GM04503 (cell line): Measurements from ENCODE around the gene DSCAML1.

Experiments used
- DNase-seq: peaks from one replicate; pipeline ENCODE4 v3.0.0-alpha.2; 2012; ENCODE audit warnings: low read depth

Gene DSCAML1

DNA sequence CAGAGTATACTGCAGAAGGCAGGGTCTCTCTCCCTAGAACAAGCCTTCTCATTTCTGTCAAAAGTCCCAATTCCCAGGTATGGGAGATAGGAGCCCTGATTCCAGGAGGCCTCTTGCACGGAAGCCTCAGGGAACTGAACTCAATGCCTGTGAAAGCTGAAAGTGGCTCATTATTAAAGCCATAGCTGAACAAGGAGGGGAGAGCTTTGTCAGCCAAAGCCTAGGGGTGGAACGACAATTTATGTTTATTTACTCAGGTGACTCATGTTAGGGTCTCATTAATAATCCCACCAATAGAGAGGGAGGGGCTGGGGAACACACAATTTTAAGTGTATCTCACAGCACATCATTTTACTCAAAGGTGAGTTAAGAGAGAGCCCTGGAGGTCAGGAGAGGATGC lies 44.9 kb downstream of the DSCAML1 start:
- DNase-seq: no peak

DNA sequence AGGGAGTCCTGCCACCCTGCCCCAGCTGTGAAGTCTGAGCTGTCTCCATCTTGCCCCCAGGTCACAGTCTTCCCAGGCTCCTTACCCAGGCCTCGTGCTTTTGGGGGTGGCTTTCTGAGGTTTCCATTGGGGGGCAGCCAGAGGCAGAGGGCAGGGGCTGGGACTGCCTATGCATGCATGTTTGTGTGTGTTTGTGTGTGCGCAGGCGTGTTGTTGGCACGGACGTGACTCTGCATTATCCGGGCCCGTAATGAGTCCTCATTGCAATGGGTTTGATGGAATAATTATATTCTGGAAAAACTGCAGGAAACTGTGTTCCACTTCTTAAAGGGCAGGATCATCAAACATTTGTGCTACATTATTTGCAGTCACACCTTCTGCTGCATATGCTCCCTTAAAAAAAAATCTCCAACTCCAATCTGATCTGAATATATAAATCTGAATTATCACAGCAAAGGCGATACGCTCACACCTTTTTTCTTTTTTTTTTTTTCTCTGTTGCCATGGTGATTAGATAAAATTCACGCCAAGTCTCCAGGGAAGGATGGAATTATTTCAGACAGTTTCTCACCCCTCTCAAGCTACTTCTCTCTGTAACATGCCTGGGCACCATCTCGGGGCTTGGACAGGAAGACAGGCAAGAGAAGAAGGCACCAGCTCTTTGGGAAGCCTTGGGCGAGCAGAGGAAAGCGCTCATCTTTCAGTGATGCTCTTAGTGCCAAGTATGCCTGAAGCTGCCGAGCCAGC lies 45.9 kb downstream of the DSCAML1 start:
- DNase-seq: no peak

DNA sequence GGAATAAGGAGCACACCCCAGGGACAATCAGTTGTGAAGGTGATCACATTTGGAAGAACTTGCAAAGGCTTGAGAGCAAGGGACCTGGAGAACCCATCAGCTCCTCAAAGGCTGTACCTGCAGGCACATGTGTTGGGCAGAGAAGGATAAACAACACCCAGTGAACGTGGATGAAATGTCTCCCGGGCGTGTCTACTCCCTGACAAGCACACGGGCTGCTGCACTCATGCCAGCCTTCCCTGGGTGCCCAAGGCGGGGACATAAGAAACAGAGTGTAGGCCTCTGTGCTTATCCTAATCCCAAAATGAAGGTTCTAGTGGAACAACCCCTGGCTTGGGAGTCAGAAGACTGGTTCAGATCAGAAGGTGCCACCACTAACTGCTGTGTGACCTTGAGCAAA lies 46.7 kb downstream of the DSCAML1 start:
- no peak for DNase-seq

DNA sequence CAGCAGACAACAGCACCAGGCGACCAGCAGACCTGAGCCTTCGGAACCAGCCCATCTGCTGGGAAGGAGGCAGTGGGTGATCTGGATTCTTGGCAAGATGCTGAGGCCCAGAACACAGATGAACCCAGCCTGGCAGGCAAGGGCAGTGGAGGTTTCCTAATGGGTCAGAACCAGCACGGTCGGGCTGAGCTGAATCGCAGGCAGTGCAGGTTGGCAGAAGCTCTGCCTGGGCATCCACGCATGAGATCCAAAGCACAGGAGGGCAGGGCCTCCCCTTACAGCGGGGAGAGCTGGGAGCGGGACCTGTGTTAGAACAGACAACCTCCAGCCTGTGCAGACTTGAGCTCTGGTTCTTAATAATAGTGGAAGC lies 47.5 kb downstream of the DSCAML1 start:
- no peak for DNase-seq

DNA sequence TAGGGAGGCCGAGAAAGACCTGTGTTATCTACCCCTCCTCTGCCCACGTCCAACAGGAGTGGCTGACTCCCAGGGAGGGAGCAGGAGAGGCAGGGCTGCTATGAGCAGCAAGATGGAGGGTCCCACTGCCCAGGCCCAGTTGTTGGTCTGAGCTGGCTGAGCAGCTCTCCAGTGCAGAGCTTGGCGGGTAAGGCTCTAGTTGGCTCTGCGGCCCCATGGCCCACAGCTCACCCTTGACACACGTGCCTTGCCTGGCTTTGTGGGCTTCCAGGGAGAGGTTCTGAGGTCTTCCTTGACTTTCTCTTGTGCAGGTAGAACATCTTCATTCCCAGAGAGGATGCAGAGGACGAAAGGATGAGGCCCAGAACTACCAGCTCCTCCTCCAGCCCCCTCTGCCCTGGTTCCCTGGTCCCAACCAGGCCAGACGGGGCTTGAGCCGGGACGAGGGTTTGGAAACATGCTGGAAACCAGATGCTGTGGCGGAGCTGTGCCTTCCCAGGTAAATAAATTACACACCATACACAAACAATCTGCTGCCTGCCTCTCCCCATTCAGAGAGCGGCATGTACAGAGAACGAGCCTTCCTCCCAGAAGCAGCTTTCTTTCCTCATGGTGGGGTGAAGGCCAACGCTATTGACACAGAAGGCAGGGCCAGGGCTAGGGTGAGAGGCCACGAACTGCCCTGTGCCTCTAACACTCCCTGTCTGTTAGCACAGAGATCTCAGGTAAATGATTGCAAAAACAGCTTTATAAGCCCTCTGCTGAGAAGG lies 48.1 kb downstream of the DSCAML1 start:
- no peak for DNase-seq

DNA sequence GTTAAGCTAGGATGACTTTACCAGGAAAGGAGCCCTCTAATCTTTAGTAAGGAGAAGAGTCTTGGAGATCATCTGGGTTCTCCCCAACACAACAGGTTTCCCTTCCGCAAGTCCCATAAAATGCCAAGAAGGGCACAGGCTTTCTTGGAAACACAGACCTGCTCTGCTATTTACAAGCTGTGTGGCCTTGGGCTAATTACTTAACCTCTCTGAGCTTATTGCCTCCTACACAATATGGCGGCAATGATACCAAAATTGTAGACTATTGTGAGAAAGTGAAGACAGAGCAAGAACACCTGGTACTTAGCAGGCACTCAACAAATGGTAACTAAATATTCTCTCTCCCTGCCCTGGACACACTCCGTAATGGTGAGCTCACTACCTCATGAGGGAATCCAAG lies 49.1 kb downstream of the DSCAML1 start:
- no peak for DNase-seq

DNA sequence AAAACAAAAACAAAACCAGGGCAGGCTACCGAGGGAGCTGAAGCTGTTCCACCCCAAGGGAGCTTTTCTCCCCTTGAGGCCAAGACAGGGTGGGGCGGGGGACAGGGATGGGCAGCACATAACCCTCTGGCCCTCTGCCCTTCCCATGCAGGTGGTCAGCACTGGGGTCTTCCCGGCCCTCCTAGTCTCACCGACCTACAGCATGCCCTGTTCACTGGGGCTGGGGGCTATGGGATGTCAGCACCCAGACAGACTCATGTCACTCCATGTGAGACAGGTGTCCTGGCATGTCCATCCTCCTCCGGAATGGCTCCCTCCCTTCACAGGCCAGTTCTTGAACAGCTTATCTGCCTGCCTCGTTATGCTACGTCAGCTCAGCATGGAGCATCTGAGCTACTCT lies 51.7 kb downstream of the DSCAML1 start:
- DNase-seq: no peak

DNA sequence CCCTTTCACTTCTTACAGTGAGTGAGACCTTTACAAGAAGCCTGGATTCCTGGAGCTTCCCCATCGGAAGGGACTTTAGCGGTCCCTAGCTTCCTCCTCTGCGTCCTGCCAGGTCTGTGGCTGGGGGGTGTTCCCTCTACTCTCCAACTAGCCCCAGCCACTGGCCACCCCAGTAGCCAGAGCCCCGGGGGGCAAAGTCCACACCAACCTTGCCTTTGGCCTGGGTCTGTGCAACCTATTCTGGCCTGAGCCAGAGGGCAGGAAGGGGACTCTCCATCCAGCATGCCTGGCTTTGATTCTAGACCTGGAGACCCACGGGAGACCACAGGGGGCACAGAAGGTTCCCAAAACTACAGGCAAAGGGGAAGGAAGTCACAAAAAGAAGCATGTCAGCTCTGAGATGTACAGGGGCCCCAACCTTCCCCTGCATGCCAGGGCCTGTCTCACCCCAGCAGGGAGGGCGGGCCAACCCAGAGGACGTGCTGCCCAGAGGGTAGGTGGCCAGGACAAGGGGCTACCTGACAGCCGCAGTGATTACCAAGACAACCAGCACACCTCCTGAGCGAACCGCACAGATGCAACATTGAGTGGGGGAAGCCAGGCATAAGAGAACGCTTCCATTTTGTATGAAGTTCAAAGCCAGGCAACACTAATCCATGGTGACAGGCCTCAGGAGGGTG lies 52.4 kb downstream of the DSCAML1 start:
- DNase-seq: no peak

DNA sequence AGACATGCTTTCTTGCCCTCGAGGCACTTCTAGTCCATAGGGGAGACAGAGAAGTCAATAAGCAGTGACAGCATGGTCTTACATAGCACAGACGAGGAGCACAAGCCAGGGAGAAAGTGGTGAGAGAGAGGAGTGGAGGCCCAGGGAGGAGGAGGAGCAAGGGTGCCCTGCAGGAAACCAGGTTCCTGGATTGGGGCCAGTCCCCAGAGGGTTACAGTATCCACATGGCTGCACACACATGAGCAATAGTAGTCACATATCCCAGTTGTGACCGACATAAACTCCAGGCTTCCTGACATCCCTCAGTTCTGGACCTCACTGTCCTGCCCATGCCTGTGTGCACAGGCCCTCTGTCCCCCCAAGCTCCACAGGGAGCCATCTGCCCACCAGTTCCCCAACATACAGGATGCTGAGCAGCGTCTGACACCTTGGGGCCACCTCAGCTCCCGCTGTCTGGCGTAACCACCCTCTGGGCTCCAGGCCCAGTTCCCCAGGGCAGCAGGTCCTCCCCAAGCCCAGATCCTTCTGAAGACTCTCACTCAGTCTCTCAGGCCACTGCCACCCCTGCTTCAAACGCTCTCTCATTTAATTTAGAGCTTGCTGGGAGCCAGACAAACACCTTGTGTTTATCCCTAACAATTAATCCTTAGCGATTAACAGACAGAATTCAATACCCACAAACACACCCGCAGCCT lies 53.7 kb downstream of the DSCAML1 start:
- DNase-seq: no peak

DNA sequence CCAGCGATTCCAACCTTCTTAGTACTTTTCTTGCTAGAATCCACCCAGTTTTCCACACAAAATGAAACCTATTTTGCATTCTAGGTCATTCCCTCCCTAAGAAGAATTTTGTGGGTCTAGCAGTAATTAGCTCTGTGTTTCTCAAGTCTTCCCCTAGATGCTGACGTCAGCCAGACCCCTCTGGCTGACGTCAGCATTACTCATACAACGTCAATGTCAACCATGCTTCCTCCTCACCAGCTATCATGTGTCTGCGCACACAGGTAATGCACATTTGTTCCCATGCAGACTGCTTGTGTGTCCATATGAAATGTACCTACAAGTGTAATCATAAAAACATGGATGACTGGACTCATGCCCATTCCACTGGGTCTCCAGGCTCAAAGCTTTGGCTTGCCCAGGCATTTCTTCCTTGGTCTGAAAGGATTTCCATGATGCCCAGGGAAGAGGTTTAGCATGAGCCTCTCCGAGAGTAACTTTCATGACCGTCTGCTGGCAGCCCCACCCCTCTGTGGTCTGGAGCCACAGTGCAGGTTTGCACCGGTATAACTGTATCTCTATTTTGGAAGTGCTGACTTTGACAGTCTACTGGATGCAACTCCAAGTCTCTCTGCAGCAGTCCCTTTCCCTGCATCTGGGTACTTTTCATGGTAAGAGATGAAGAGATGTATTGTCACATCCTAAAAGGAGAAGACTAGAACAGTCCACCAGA lies 58.6 kb downstream of the DSCAML1 start:
- no peak for DNase-seq

DNA sequence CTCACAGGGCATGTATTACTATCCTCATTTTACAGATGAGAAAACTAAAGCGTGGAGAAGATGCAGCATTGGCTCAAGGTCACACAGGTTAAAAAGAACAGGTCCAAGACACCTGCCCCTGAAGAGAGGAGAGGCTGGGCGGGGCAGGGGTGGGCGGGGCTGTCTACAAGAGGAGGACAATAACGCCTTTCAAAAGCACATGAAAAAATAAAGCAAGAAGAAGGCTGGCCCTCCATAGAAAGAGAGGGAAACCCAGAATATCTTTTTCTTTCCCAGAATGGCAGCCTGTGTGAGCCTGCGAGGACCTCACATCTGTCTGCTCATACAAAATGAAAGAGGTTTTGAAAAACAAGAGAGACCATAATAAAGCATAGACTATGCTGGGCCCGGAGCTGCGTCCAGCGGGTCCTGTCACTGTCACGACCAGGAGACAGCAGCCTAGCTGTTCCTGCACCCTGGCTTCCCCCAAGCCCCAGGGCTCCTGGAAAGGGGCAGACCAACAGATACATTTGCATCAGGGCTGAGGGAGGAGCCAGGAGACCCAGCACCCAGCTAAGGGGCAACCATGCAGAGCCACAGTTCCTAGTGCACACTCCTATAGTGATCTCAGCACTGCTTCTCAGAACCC lies 61.6 kb downstream of the DSCAML1 start:
- DNase-seq: no peak

DNA sequence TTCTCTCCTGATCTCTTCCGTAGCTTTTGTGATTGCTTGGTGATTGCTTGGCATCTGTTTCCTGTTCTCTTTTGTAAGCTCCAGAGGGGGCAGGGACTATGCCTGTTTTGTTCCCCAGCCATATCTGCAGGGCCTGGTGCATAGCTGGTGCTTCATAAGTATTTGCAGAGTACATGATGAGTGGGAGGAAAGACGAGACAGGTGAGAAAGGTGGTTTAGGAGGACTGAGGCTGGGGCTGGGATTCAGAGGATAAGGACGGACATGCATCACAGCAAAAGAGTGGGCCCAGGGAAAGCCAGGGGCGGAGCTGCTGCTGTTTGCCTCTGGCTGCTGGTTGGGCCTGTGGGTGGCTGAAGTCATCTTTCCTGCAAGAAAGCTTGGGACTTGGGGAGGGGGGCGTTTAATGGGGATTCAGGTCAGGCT lies 62.4 kb downstream of the DSCAML1 start:
- DNase-seq: no peak

DNA sequence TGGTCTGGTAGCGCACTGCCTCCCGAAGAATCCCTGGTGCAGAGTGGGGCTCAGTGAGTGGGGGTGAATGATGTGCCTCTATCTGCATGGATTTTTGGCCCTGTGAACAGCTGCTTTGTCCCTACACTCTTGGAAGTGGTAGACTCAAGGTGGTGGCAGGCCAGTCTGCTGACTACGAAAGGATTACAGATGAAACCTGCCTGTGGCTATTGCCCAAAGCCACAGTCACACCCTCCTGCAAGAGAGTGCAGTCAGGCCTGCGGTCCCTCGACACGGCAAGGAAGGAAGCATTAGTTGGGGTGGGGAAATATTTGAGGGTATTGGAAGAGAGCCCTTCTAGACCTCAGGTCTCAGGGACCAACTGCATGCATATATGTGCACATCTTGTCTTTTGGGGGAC lies 63.7 kb downstream of the DSCAML1 start:
- DNase-seq: no peak

DNA sequence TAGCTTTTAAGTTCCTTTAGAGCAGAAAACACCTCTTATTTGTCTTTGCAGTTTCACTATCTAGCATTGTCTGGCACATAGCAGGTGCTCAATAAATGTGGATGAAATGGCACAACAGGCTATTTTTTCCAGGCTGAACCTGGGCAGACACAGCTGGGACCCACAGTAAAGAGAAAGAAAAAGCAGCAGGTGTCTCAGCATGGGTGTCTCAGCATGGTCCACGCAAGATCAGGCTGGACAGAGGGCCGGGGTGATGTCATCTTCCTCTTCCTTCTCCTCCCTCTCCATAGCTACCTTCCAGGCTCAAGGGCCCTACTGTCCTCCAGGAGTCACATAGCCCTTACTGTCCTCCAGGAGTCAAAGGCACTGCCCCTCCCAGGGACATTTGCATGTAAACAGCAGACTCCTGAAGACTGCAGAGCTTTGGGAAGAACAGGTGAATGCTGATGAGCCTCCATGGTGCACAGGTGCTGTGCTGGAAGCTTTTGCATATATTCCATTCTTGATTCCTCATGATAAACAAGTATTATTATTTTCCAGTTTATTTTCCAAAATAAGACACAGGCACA lies 65.2 kb downstream of the DSCAML1 start:
- no peak for DNase-seq

DNA sequence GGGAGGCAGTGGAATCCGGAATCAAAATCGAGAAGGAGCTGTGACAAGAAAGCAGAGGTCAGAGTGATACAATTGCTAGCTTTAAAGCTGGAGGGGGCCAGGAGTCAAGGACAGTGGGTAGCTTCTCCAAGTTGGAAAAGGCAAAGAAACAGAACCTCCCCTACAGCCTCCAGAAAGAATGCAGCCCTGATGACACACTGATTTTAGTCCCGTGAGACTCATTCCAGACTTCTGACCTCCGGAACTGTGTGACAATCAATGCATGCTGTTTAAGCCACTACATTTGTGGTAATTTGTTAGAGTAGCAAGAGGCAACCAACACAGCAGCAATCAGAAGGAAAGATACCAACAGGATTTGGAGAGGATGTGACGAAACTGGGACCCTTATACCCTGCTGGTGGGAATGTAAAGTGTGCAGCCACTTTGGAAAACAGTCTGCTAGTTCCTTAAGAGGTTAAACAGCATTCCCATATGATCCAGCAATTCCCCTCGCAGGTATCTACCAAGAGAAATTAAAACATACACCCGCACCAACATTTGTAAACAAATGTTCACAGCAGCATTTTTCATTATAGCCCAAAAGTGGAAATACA lies 66.7 kb downstream of the DSCAML1 start:
- DNase-seq: no peak

DNA sequence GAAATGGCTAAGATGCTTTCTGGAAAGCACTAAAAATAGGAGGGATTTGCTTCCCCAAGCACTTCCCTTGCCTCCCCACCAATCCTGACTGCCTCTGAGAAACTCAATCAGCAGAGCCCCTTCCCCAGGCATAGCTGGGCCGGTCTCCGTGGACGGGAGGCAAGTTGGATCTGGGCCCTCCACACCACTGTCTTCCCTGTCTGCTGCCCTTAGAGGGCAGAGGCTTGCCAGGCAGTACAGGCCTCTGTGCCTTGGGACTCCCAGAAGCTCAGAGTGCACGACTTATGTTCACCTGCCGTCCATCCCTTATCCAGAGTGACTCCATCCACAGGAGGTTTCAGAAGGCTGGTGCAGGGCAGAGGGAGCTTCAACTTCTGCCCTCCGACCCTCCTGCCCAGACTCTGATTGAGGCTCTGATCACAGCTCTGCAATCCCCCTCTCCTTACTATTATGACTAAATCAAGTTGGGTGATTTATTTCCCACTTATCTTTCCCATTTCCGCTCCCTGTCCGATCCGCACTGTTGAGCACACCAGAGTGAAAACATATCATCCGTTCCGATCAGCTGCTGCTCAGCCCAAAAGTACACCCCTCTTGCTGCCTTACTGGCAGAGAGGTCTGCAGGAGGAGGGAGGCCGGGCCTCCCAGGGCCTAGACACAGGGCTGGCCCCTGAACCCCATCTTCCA lies 71.8 kb downstream of the DSCAML1 start:
- DNase-seq: no peak

DNA sequence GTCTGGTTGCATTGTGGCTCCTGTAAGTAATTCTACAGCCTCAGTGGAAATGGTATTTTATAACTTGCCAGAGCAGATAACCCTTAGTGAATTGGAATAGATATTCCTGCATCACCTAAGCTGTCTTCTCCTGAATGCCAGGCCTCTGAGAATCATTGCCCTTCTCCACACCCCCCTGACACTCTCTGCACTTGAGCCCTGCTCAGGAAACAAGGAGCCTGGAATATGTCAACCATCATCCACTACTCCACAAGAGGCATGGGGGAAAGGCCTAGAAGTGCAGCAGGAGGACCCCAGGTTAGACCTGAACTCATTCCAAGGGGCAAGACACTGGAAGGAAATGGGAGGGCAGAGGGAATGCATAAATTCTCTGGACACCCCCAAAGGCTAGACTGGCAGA lies 72.4 kb downstream of the DSCAML1 start:
- DNase-seq: no peak

DNA sequence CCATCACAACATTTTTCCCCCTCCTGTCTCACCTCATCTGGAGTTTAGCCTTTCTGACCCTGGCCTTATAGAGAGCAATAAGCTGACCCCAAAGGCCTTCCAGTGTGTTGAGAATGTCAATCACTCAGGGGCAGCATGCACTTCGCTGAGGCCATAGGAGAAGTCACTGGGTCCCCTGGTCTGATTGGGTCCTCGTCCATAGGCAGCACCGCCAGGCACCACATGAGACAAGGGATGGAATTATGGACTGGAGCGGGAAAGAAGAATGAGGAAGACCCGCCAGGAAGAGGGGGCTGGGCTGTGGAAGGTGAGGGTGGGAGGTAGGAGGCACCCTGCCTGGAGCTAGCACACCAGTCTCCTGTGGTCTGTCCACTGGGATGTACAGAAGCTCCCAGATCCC lies 72.9 kb downstream of the DSCAML1 start:
- no peak for DNase-seq

DNA sequence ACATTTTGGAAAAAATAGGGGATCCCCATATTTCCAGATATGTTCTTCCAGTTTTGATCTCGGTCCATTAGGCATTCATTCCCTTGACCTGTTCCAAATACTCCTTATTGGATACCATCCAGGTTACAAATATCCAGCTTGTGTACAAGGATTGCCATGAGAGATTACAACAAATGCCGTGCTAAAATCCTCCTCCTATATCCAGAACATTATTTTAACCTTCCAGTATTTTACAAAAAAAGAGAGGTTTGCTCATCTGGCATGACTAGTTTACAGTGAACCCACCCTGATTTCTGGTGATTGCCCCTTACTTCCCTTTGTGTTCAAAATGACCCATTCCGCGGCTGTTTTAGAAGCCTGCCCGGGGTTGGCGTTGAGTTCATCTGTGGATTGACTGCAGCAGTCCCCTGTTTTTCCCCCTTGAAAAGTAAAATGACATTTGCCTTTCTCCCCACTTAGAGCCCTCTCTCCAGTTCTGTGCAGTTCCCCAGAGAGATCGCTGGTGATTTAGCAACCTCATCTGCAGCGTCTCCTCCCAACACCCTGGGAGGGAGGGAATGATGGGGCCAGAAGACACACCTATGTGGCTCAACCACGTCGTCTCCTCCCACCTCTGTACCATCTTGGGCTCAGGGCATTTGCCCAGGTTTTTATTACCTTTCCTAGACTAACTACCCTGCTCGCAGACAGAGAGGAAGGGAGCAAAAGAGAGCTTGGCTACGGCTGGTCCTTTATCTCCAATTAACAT lies 73.6 kb downstream of the DSCAML1 start:
- DNase-seq: no peak
